SK-N-SH (cell line): Measurements from ENCODE around the gene RHBDL3.

Experiments used
- CTCF ChIP-seq: fragments of 200-600 bp; sonication (generic); IDR thresholded peaks from 2 replicates; pipeline ENCODE4 v1.6.1; 2017; ENCODE audit warnings: antibody characterized with exemption, mild to moderate bottlenecking, moderate library complexity
- FOSL2 ChIP-seq: IDR thresholded peaks from 2 replicates; pipeline ENCODE4 v1.4.0; 2012; ENCODE audit warnings: low read depth, mild to moderate bottlenecking, moderate library complexity, borderline replicate concordance
- POLR2AphosphoS5 ChIP-seq: IDR thresholded peaks from 2 replicates; pipeline ENCODE4 v1.6.1; 2012; ENCODE audit warnings: low read depth, low read length

GRCh38 chr17:32331243-32332040 lies 65.8 kb downstream of the RHBDL3 start:
- no peak for TF ChIP-seq POLR2AphosphoS5
- no peak for TF ChIP-seq FOSL2
- no peak for TF ChIP-seq CTCF
